T-helper 17 cell (primary cell): ENCODE measurements around the gene AFAP1. TPM values are rescaled to one million over a fixed set of nuclear protein-coding genes. Genes with fewer than 3 reads are reported as not detected.
A peak's percentile ranks its signal among the peaks of the same experiment; 100 is the strongest.

Source experiments
- ATAC-seq: fragments of 150-1000 bp; cut with Tn5 transposase; 2 replicates; pipeline ENCODE4 v1.10.0; 2021; ENCODE audit warnings: mild to moderate bottlenecking, moderate library complexity
- DNase-seq, 3 donors: peaks; one replicate each; pipeline versions ENCODE4 v3.0.0 to v3.0.0-alpha.2; 2020 to 2021
- H3K9me3 ChIP-seq: one replicate; pipeline ENCODE4 v1.7.0; 2013; ENCODE audit warnings: low read length, mild to moderate bottlenecking; ENCODE audit not compliant: control insufficient read depth, poor library complexity, severe bottlenecking
- H3K27ac Mint-ChIP-seq: one replicate; pipeline ENCODE4 v1.8.0; 2022; ENCODE audit warnings: mild to moderate bottlenecking, moderate library complexity, mixed read lengths
- H3K27me3 Mint-ChIP-seq: one replicate; pipeline ENCODE4 v1.8.0; 2022; ENCODE audit warnings: mixed read lengths
- H3K36me3 Mint-ChIP-seq: one replicate; pipeline ENCODE4 v1.8.0; 2022; ENCODE audit warnings: low read depth, mixed read lengths
- H3K4me1 Mint-ChIP-seq: one replicate; pipeline ENCODE4 v1.8.0; 2022; ENCODE audit warnings: mild to moderate bottlenecking, mixed read lengths
- H3K4me3 Mint-ChIP-seq: one replicate; pipeline ENCODE4 v1.8.0; 2022; ENCODE audit warnings: mild to moderate bottlenecking, moderate library complexity, mixed read lengths
- total RNA-seq, 4 donors: library from RNA in 2 of 4; stranded (reverse) in 2 of 4; gene quantifications; one replicate each; pipeline ENCODE4 v1.2.3 and lab custom pipeline; 2022 to 2026

Gene AFAP1
- total RNA-seq, 2 donors from 2014 or later, result 17.6 to 26.7 TPM

DNA sequence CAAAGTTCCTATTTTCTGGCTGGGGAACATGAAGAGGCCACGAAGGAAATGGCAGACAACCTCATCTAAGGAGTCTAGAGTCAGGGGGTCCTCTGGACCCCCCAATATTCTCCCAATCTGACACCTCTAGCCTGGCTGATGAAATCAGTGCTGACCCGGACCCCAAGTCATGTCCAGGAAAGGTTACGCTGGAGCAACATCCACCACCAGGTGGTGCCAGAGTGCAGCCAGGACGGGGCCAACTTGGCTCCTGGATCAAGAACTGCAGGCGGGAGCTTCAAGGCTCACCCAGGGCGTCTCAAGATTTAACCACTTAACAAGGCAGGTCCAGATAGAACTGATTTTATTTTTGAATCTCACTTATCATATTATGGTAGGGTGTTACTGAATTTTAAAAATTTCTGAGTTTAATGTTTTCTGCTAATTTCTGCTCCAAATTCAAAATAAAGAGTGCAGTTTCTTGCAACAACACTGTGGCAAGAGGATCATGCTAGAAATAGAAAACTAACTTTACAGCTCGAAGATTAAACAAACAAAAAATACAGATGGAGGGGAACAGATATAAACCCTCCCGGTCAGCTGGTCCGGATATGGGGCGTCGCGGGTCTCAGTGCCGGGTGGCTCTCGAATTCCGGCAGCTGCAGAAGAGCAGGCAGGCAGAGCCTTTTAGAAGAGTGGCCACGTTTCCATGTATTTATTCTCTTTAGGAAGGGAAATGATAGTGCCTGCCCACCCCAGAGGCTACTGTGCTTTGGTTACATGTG, 135.5 kb downstream of the AFAP1 start:
- H3K9me3 ChIP-seq, result no peaks in the 10 kb centered on the region
- DNase-seq (peak; percentile 66 to 75 (median 66)), ATAC-seq (peak; percentile 68)
- Mint-ChIP-seq H3K27me3 (no peaks in the 10 kb centered on the region), H3K27ac (peak overlapping the region; percentile 21), H3K4me3 (no peak overlapping the region), H3K36me3 (peaks cover 4% of the 10 kb centered on the region), H3K4me1 (peaks cover 18% of the 10 kb centered on the region)

DNA sequence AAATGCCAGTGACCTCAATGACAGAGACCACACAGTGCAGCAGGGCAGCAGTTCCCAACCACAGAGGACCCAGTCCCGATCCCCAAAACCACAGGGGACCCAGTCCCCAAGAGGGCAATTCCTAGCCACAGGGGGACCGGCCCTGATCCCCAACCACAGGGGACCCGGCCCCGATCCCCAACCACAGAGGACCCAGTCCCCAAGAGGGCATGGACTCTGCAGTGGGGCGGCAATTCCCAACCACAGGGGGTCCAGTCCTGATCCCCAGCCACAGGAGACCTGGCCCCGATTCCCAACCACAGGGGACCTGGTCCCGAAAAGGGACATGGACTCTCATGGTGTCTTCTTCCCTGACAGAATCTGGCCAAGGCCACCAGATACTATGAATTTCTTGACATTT, 136.3 kb downstream of the AFAP1 start:
- Mint-ChIP-seq H3K4me1 (peaks cover 22% of the 10 kb centered on the region), H3K27me3 (no peaks in the 10 kb centered on the region), H3K27ac (no peak overlapping the region), H3K4me3 (no peak overlapping the region), H3K36me3 (peaks cover 6% of the 10 kb centered on the region)
- no peaks in the 10 kb centered on the region for H3K9me3 ChIP-seq
- no peak for DNase-seq
- no peak for ATAC-seq

DNA sequence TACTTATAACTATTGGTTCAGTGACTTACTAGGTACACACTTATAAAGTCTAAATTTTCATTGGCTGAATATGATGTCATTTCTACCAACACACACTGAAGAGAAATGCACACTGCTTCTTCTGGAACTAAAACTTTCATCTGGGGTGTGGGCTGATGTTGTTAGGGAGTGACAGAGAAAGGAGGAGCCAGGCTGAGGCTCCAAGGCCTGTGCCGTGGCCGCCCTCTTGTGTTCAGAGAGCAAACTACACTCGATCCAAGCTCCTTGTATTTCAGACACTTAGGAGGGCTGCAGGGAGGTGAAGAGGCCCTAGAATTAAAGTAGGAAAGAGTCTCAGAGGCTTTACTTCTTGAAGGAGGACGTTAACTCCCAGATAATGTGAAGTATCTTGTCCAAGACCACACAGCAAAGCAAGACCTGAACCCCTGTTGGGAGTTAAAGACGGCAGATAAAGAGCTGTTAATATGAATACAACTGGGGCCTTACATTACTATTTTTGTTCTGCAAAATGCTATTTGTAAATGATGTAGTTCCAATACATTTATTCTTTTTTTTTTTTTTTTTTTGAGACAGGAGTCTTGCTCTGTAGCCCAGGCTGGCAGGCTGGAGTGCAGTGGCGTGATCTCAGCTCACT, 137.5 kb downstream of the AFAP1 start:
- H3K4me1 Mint-ChIP-seq, result peaks cover 22% of the 10 kb centered on the region
- H3K9me3 ChIP-seq, result no peaks in the 10 kb centered on the region
- ATAC-seq, result peak; percentile 93
- H3K27ac Mint-ChIP-seq, result no peak overlapping the region
- peaks cover 10% of the 10 kb centered on the region for H3K36me3 Mint-ChIP-seq
- H3K27me3 Mint-ChIP-seq, result no peaks in the 10 kb centered on the region
- peak; percentile 42 to 72 (median 53) for DNase-seq
- no peak overlapping the region for H3K4me3 Mint-ChIP-seq

DNA sequence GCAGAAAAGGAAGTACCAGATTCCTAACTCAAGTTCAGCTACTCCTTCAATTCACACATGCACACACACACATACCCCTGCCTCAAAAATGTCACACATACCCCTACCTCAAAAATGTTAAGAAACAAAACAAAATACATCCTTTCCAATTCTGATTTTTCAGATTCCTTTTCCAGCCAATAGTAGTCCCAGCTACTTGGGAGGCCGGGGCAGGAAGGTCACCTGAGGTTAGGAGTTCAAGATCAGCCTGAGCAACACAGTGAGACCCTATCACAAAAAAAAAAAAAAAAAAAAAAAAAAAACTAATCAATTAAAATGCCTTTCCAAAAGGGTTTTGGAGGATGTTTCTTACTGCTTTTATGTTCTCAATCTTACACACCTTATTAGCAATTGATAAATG, 138.0 kb downstream of the AFAP1 start:
- peaks cover 22% of the 10 kb centered on the region for H3K4me1 Mint-ChIP-seq
- H3K4me3 Mint-ChIP-seq, result no peak overlapping the region
- peaks cover 10% of the 10 kb centered on the region for H3K36me3 Mint-ChIP-seq
- H3K27ac Mint-ChIP-seq, result no peak overlapping the region
- DNase-seq (no peak), ATAC-seq (no peak)
- no peaks in the 10 kb centered on the region for H3K27me3 Mint-ChIP-seq
- H3K9me3 ChIP-seq, result no peaks in the 10 kb centered on the region

DNA sequence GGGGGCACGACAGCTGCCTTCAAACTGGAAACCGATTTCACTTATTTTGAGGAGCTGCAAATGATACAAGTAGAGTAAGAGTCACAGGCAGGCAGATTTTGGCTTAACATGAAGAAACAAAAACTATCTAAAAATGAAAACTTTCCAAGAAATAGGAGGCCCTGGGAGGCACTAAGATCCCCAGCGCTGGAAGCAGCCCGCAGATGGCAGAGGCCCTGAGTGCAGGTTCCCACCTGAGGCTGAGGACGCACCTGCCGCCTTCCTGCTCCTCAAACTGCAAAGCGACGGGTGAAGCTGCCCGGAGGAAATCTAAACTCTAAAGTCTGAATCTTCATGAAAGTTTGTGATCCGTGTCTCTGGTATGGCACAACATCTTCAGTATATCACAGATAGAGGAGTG, 138.7 kb downstream of the AFAP1 start:
- Mint-ChIP-seq H3K4me1 (peaks cover 22% of the 10 kb centered on the region), H3K27ac (peak overlapping the region; percentile 3), H3K36me3 (peaks cover 10% of the 10 kb centered on the region), H3K27me3 (no peaks in the 10 kb centered on the region), H3K4me3 (no peak overlapping the region)
- DNase-seq (no peak), ATAC-seq (no peak)
- no peaks in the 10 kb centered on the region for H3K9me3 ChIP-seq

DNA sequence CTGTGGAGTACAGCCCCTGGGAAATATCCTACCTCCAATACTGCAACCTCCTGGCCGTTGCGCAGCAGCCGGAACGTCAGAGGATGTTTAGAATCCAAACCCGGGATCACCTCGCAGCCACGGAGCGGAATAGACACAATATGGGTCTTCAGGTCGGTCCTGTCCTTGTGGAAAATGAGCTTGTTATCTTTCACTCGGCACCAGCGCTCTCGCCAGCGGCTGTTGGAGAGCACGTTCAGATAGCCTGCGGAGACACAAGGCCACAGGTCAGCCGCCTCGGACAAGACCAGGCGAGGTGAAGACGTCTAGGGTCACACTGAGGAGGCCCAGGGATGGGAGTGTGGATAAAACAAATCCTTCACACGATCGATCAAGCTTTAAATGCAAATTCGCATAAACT, 139.3 kb downstream of the AFAP1 start:
- Mint-ChIP-seq H3K4me1 (peaks cover 20% of the 10 kb centered on the region), H3K36me3 (peaks cover 10% of the 10 kb centered on the region), H3K4me3 (no peak overlapping the region), H3K27ac (no peak overlapping the region), H3K27me3 (no peaks in the 10 kb centered on the region)
- no peaks in the 10 kb centered on the region for H3K9me3 ChIP-seq
- ATAC-seq (no peak), DNase-seq (no peak)

DNA sequence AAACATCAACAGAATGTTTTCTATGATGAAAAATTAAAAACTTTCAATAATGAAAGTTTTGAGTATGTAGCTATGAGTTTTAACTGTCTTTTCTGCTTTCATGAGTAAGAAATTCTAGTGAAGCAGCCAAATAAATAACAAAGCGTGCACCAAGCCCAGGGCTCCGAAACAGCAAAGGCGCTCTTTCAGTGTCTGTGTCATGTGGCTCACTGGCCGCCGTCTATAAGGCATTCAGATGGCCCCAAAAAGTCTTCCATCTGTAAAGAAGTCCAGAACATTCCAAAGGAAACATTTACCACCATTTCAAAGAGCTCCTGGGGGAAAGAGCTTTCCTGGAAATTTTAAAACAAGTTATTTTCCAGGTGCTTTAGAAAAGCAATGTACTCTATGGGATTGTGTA, 139.9 kb downstream of the AFAP1 start:
- Mint-ChIP-seq H3K4me3 (no peak overlapping the region), H3K4me1 (peaks cover 17% of the 10 kb centered on the region), H3K27me3 (no peaks in the 10 kb centered on the region), H3K27ac (no peak overlapping the region), H3K36me3 (peaks cover 10% of the 10 kb centered on the region)
- ATAC-seq, result no peak
- H3K9me3 ChIP-seq, result no peaks in the 10 kb centered on the region
- no peak for DNase-seq

DNA sequence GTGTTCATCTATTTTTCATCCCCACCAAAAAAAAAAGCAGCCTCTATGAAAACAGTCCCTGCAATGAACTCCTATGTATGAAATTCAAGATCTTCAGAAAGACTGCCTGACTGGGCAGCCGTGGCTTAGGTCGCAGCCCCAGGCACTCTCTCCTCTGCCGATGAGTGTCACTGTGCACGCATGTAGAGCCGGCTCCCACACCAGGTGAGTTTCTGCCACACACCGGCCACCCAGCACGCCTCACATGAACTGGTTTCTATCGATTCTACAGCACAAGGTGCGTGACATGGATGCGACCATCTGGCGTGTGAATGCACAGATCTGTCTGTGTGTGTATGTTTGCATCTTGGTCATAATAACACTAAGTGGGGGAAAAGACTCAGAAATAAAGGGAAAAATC, 140.4 kb downstream of the AFAP1 start:
- peaks cover 16% of the 10 kb centered on the region for H3K4me1 Mint-ChIP-seq
- no peak overlapping the region for H3K27ac Mint-ChIP-seq
- no peak for ATAC-seq

DNA sequence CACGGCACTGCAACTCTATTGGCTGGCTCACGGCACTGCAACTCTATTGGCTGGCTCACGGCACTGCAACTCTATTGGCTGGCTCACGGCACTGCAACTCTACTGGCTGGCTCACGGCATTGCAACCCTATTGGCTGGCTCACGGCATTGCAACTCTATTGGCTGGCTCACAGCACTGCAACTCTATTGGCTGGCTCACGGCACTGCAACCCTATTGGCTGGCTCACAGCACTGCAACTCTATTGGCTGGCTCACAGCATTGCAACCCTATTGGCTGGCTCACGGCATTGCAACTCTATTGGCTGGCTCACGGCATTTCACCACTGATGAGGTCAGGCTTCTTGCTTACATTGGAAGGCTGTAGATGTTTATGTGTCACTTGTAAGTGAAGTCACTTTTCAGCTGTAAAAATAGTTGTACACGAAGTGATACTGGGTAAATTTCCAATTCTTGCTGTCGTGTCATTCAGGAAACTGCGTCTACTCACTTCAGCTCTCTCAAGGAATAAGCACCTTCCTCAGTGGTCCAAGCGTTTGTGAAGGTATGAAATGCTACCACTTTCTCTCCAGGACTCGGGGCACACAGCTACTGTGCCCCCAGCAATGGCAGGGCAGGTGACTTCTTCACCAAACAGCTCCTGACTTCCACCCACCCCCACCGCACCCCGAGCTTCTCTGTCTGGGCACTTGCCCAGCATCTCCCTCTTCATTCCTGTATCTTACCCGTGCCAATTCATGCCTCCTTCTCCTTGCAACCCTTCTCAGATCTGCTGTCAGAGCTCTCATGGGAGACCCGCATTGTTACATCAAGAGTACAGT, 141.3 kb downstream of the AFAP1 start:
- H3K4me1 Mint-ChIP-seq, result peaks cover 11% of the 10 kb centered on the region
- H3K27ac Mint-ChIP-seq, result no peak overlapping the region
- no peaks in the 10 kb centered on the region for H3K27me3 Mint-ChIP-seq
- H3K36me3 Mint-ChIP-seq, result peaks cover 10% of the 10 kb centered on the region
- H3K4me3 Mint-ChIP-seq, result no peak overlapping the region
- ATAC-seq (no peak), DNase-seq (no peak)
- H3K9me3 ChIP-seq, result no peaks in the 10 kb centered on the region

More for the DNA sequence above, 140.4 kb downstream of the AFAP1 start:
- Mint-ChIP-seq H3K36me3 (peaks cover 10% of the 10 kb centered on the region), H3K27me3 (no peaks in the 10 kb centered on the region), H3K4me3 (no peak overlapping the region)
- DNase-seq, result no peak
- no peaks in the 10 kb centered on the region for H3K9me3 ChIP-seq

DNA sequence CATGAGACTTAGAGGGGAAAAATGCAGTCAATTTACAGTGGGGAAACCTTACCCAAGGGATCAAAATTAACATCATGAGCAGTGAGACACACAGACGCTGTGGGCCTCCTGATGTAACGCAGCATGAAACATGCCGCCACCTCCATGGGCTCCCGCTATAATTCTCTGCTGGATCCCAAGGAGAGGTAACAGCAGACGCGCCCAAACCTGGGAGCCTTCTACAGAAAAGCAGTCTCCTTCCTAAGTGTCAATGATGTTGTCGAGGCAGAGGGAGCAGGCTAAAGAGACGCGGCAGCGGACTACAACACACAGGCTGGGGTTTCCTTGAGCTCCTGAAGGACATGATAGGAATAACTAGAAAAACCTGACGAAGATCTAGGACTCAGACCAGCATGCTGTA, 142.3 kb downstream of the AFAP1 start:
- Mint-ChIP-seq H3K27me3 (no peaks in the 10 kb centered on the region), H3K4me3 (no peak overlapping the region), H3K4me1 (peaks cover 11% of the 10 kb centered on the region), H3K36me3 (peaks cover 10% of the 10 kb centered on the region), H3K27ac (no peak overlapping the region)
- ATAC-seq, result no peak
- no peak for DNase-seq
- no peaks in the 10 kb centered on the region for H3K9me3 ChIP-seq

DNA sequence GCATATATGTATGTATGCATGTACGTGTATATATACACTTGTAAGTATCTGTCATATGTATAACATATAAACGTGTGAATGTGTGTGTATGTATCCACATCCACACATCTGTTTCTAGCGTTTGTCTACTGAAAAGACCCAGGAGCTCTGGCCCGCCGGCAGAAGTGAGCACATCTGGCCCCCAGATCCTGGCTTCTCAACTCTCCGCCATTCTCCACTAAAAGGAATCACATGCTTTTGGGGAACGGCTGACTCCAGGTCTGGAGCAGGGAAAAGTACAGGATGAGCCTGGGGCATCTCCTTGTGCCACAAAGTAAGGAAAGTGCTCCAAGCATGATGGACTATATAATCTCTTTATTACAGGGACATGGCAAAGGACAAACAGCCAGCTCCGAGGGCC, 143.7 kb downstream of the AFAP1 start:
- Mint-ChIP-seq H3K27ac (peak overlapping the region; percentile 49), H3K4me3 (no peak overlapping the region), H3K36me3 (peaks cover 13% of the 10 kb centered on the region), H3K4me1 (peaks cover 6% of the 10 kb centered on the region), H3K27me3 (no peaks in the 10 kb centered on the region)
- H3K9me3 ChIP-seq, result no peaks in the 10 kb centered on the region
- ATAC-seq, result no peak
- DNase-seq, result no peak

DNA sequence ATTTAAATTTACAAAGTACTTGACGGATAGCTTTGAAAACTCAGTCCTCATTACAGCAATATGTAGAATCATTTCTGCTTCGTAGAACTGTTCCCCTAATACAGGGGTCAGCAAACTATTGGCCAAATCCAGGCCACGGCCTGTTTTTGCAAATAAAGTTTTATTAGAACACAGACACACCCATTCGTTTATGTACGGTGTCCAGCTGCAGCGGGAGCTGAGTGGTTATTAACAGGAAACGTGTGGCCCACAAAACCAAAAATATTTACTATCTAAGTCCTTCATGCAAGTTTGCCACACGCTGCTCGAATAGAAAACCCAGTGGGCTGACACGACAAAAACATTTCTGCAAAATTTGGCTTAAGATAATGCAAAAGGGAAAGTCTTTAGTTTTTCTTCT, 146.5 kb downstream of the AFAP1 start:
- Mint-ChIP-seq H3K27me3 (no peaks in the 10 kb centered on the region), H3K27ac (no peak overlapping the region), H3K4me1 (peaks cover 2% of the 10 kb centered on the region), H3K36me3 (peaks cover 7% of the 10 kb centered on the region), H3K4me3 (no peak overlapping the region)
- no peak for DNase-seq
- no peak for ATAC-seq
- no peaks in the 10 kb centered on the region for H3K9me3 ChIP-seq

DNA sequence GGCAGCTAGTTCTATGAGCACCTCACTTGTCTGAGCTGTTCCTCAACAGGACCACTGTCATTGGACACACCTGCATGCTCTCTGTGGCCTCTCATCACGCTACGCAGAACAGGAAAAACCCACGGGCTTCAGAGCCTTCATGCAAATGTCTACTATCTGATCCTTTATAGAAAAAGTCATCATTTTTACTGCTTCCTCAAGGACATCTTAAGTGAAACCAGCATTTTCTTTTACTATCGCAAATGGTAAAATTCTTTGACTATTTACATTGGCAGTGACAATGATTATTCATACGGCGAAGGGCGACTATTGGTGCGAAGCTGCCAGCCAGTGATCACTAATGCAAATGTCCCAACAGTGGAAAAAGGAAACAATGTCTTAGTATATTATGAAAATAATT, 147.0 kb downstream of the AFAP1 start:
- peaks cover 4% of the 10 kb centered on the region for H3K36me3 Mint-ChIP-seq
- no peaks in the 10 kb centered on the region for H3K27me3 Mint-ChIP-seq
- H3K9me3 ChIP-seq, result no peaks in the 10 kb centered on the region
- H3K27ac Mint-ChIP-seq, result no peak overlapping the region
- DNase-seq (no peak), ATAC-seq (no peak)
- H3K4me3 Mint-ChIP-seq, result no peak overlapping the region
- H3K4me1 Mint-ChIP-seq, result peaks cover 2% of the 10 kb centered on the region
